DMS79 (cell line): ENCODE results near the gene MAOB.

Experiments used
- DNase-seq: peaks from one replicate; lab custom pipeline; 2025; lab: John Stamatoyannopoulos, UW

The MAOB gene

DNA sequence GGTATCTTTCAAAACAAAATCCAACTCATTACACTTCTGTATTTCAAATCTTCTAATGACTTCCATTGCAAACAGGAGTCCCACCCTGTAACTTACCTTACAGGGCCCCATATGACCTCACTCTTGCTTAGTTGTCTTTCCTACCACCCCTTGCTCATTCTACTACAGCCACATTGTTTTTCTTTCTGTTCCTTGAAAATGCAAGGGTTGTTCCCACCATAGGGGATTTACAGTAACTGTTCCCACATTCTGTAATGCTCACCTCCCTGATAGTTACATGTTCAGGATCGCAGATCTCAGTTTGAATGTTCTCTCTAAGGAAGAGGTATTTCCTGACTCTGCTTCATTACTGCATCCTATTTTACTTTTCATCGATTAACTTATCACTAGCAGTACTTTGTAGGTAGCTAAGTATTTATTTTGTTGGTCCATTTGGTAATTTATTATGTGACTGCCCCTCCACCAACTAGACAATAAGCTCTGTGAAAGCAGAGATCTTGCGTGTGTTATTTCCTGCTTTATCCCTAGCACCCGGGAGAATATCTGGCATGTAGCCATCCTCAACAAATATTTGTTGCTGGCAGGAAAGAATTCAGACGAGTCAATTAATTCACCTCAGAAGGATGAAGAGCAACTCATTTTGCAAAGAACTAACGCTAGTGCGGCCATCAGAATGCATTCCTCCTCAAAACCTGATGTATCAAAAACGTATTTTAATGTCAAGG lies 21.4 kb downstream of the MAOB start:
- DNase-seq: no peak

DNA sequence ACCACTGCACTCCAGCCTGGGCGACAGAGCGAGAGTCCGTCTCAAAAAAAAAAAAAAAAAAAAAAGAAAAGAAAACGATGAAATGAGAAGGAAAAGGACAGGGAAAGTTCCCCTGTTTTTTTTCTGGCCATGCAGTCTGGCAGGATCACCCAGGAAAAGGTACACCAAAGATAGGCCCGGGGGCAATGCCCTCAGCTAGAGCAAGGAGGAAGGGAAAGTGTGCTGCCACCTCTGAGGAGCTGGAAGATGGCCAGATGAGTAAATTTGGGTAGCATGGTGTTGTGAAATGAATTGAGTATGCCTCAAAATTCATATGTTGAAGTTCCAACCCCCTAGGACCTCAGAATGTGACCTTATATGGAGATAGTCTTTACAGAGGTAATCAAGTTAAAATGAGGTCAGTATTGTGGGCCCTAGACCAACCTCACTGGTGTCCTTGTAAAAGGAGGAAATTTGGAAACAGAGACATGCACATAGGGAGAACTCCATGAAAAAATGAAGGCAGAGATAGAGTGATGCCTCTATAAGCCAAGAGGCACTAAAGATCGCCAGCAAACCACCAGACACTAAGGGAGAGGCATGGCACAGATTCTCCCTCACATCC lies 28.9 kb downstream of the MAOB start:
- no peak for DNase-seq

DNA sequence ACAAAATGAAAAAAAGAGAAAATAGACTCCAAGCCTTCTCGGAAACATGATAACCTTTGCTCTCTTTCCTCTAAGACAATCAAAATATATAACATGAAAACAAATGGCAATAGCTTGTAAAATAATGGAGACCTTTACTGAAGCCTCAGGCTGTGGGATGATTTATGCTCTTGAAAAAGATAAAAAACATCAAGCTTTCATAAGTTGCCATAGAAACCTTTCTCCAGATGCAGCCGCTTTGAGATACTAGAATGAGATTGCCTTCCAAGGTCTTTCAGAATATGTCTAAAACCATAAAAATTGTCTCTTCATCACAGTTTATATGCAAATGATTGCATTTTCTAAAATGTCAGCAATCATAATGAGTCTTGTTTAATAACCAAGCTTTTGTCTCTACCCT lies 31.6 kb downstream of the MAOB start:
- no peak for DNase-seq

DNA sequence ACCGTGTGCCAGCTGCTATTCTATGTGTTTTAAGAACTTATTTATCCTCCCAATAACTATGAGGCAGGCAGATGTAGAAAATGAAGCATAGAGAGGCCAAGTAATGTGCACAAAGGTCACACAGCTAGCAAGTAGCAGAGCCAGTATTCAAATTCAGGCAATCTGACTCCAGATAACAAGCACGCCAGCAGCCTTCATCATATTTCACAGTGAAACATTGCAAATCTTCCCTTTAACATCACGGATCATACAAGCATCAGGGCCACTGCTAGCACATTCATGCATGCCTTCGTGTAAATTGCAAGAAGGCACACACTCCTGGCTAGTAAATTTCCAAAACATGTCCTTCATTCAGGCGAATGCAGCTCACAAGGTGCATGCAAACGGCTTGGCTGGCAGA lies 33.1 kb downstream of the MAOB start:
- no peak for DNase-seq

DNA sequence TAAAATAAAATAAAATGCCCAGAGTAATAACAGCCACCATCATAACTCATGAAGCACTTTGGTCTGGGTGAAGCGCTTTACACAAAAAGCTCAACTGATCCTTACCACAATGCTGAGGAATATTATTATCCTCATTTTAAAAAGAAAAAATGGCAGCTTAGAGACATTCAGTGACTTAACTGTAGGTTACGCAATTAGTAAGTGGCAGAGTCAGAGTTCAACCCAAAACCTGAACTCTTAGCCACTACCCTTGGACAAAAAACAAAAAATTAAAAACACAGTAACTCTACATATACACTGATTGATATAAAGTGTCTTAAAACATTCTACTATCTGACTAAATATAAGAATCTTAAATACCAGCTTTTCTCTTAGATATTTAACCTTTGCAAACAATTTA lies 34.9 kb downstream of the MAOB start:
- no peak for DNase-seq

- no peak for DNase-seq
These were observed 35.7 kb downstream of the MAOB start for GRCh38 chrX:43846558-43846957.

DNA sequence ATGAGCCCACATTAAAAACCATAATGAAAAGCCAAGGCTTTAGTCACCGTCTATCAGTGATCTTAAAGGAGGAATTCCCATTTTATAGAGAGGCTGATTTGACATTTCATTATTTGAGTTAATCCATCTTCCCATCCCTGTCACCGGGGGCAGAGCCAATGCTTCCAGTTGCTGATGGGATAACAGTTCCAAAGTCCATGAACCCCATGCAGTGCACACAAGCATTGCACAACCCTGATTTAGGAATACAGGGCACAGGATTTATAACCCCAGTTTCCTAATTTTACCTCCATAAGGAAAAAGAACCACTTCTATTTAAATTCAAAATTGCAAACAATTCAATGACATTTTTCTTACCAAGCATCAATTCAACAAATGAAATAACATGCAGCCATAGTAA lies 36.5 kb downstream of the MAOB start:
- no peak for DNase-seq

- no peak for DNase-seq
These were observed 42.0 kb downstream of the MAOB start for GRCh38 chrX:43840265-43840664.

DNA sequence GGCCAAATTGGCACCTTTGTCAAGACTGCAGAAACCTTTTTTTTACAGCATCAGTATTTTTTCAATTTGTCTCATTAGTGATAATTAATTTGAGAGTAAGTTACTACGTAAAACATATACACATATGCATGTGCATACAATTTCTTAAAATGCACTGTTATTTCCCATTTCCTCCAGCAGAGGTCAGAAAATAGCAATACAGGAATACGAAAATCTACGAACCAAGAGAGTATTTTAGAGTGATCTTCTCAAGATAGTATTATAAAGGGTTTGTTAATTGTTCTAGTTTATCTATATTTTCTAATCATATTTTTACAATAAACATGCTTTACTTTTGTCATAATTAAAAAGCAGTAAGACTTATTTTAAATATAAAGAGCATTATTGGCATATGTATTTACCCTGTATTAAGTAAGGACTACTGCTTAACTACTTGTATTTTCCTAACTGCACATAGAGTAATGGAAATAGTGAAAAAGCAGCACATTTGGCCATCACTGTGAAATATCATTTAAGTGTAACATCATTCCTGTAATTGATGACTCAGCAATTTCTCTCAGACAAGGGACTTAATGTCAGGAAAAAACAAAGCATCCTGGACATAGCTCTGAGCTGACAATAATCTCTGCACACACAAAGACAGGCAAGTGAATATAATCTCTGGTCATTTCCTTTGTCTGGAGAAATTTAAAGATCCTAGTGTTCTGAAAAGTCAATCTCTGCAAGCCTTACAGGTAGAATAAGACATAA lies 45.6 kb downstream of the MAOB start:
- no peak for DNase-seq

- no peak for DNase-seq
These were observed 46.7 kb downstream of the MAOB start for GRCh38 chrX:43835559-43835958.

- DNase-seq: no peak
These were observed 54.5 kb downstream of the MAOB start for GRCh38 chrX:43827791-43828190.

DNA sequence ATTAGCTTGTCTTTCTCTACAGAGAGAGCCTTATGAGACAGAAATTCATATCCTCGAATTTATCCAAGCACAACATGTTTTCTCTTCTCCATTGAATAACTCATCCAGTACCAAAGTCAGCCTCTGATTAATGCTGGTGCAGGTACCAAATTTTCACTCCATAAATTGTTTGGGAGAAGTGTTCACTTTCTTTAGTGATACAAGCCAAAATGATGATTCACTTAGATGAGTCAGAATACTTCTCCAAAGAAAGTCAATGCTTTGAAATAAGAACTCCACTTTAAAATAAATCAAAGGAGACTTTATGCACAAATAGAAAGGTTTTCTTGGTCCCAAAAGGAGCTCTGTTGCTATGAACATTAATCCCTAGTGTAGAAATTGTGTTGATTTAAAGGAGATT lies 60.2 kb downstream of the MAOB start:
- DNase-seq: no peak

DNA sequence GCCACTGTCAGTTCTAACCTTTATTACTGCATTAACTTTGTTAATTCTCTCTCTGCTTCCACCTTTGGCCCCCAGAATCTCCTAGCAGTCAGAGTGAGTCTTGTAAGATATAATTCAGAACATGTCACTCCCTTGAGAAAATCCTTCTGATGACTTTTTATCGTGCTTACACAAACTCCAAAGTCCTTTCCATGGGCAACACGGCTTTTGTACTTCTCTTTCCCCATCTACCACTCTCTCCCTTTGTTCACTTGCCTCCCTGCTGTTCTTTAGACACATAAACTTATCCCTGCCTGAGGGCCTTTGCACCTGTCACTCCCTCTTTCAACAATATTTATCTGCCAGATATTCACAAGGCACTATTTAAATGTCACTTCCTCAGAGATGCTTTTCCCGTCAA lies 64.8 kb downstream of the MAOB start:
- DNase-seq: no peak

DNA sequence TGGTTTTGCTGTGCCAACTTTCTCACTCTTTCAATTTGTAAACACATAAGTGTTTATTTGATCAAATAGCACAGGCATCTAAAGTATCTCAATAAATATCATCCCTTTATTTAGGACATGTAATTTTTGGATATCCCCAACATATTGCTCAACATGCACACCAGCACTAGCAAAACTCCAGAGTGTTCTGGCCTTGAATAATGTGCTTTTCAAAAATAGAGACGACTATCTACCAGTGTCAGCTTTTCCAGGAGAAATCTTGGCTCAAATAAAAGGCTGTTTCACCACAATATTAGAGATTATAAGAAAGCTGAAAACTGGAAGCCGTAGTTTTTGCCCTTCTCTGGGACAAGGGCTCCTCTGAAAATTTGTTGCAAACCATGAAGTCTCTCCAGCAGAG lies 67.0 kb downstream of the MAOB start:
- no peak for DNase-seq

GRCh38 chrX:43813898-43814297 lies 68.4 kb downstream of the MAOB start:
- no peak for DNase-seq

- no peak for DNase-seq
These were observed 68.9 kb downstream of the MAOB start for GRCh38 chrX:43813319-43813718.

DNA sequence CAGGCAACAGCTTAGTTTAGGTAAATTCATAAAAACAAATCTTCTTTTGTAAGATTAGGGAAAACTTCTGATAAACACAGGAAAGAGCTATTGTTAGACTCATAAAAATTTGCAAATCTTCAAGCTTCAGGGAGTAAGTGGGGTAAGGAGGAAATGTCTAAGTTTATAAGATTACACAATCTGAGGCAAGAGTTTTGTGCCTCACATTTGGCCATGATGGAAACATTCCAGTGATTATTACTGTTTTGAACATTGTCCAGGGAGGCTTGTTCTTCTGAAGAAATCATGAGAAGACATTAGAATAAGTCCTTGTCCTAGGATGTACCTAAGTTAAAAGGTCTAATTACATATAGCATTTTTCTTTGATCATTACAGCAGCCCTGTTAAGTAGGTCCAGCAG lies 72.8 kb downstream of the MAOB start:
- no peak for DNase-seq

- DNase-seq: no peak
These were observed 74.0 kb downstream of the MAOB start for GRCh38 chrX:43808231-43808630.

DNA sequence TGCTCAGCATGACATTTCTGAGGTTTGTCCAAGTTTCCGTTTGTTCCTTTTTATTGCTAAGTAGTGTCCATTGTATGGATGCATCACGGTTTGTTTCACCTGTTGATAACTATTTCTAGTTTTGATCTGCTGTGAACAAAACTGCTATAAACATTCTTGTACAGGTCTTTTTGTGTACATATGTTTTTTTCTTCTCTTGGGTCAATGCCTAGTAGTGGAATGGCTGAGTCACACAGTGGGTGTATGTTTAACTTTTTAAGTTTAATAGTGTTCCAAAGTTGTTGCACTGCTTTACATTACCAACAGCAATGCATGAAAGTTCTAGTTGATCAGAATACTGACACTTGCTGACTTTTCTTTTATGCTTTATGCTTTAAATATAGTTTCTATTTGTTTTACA lies 76.7 kb downstream of the MAOB start:
- DNase-seq: no peak

DNA sequence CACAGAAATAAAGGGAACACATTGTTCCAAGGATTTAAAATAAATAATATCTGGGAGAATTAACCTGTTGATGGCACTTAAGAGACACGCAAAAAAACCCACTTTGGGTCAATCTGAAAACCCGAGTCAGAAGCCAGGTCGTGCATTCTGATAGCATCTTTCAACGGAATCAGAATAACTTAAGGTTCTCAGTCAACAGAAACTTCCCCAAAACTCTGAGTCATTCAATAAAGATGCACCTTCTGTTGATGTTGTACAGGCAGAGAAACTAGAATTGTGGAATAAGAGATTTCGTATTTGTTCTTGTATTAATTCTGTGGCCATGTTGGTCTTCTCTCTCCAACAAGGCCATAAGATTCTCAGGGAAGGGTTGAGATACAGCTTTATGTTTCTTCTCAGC lies 78.2 kb downstream of the MAOB start:
- DNase-seq: no peak

GRCh38 chrX:43785930-43786591 lies 96.2 kb downstream of the MAOB start:
- no peak for DNase-seq

DNA sequence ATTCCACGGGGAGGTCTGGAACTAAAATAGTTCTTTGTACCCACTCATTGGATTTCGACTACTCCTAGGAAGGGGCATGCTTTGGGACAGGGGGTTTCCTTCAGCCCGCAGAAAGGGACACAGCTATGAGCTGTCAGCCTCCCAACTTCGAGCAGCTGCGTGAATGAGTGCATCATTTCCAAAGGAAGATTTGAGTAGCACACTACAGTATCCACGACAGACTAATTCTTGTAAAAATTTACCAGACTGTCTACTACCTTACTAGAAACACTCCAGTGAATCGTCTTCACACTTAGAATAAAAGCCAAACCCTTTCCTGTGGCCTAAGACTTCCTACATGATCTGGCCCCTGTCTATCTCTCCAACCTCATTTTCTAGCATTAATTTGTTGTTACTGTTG lies 124.2 kb downstream of the MAOB start:
- no peak for DNase-seq

DNA sequence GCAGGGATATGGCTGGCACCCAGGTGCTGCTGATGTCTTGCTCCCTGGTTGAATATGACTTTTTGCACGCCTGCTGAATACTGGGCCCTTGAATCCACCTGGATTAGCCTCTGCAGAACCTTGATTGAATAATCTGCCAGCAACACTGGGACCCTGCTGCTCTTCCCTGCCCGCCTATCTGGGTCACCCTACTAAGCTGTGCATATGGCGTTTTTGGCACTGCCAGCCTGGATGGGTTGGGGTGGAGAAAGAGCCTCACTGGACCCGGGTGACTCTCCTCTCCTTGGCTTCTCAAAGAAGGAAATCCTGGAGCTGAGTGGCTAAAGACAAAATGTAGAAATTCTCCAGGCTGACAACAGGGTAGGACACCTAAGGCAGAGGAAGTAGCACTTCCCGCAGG lies 126.2 kb downstream of the MAOB start:
- no peak for DNase-seq
